AG04450 (cell line): Measurements from ENCODE around the gene TUBB3. TPM values are rescaled to one million over a fixed set of nuclear protein-coding genes. Genes with fewer than 3 reads are reported as not detected.

Experiments used
- CTCF ChIA-PET: fragments of 300-600, 350-600 bp; formaldehyde crosslinking; extraction: SDS; loops from one replicate; lab custom pipeline; 2022; ENCODE audit warnings: antibody characterized with exemption, inconsistent platforms; lab: Charles Lee
- POLR2A ChIA-PET: fragments of 350-600 bp; formaldehyde crosslinking; extraction: SDS; loops from one replicate; lab custom pipeline; 2021; ENCODE audit warnings: antibody characterized with exemption, inconsistent platforms; lab: Yijun Ruan, JAX
- DNase-seq: peaks from one replicate; pipeline ENCODE4 v3.0.0-alpha.2; 2011; ENCODE audit warnings: low read depth, low spot score
- H3K27ac ChIP-seq: one replicate; pipeline ENCODE4 v1.5.1; 2012; ENCODE audit warnings: low read depth, low read length, control low read depth
- H3K27me3 ChIP-seq: one replicate; pipeline ENCODE4 v1.6.0; 2012; ENCODE audit warnings: low read length; ENCODE audit not compliant: control insufficient read depth, insufficient read depth
- H3K4me3 ChIP-seq: 2 replicates; pipeline ENCODE4 v1.5.1; 2011; ENCODE audit warnings: mild to moderate bottlenecking, low read depth, low read length, control low read depth
- H3K9me3 ChIP-seq: 2 replicates; pipeline ENCODE4 v1.5.1; 2012; ENCODE audit warnings: low read length; ENCODE audit not compliant: control insufficient read depth, insufficient read depth
- polyA plus RNA-seq: library from polyadenylated mRNA; depleted of rRNA; stranded (reverse); fragments of >200 nt; gene quantifications from 2 replicates; pipeline ENCODE4 v1.2.3, GENCODE V29; 2011
- TF ChIP-seq, protein P1 (sequence below): IDR thresholded peaks from 2 replicates; pipeline ENCODE4 v1.5.1; 2011; ENCODE audit warnings: low read depth, low read length, control low read depth, inconsistent platforms

TUBB3 gene
- polyA plus RNA-seq, 1 experiment: 129 TPM

DNA sequence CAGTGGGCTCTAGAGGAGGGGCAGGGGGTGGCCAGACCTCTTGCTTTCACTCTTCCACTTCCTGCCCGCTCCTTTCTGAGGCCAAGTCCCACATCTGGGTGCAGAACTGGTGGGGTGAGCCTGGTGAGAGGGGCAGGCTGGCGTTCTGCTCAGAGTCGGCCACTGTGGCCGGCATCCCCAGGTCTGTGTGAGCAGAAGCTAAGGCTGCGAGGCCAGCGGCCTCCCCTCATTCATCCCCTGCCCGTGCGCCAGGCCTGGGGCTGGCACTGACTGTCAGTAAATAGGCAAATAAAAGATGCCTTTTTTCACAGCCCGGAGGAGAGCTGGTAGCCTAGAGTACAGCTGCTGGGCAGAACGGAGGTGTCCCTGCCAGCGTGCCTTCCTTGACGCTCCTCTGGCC lies 26.6 kb downstream of the TUBB3 start:
- Histone ChIP-seq H3K27ac (no peak overlapping the region), H3K9me3 (no peaks in the 10 kb centered on the region), H3K27me3 (no peaks in the 10 kb centered on the region), H3K4me3 (peak overlapping the region; percentile 66)
- ChIA-PET POLR2A (interaction anchor here (3.7 kb wide), 1 partner anchor 27 kb away, joined by 17 read pairs; the partner anchor contains the start of gene TUBB3), CTCF (no interaction called here)
- DNase-seq: no peak
- TF ChIP-seq, protein P1, sequence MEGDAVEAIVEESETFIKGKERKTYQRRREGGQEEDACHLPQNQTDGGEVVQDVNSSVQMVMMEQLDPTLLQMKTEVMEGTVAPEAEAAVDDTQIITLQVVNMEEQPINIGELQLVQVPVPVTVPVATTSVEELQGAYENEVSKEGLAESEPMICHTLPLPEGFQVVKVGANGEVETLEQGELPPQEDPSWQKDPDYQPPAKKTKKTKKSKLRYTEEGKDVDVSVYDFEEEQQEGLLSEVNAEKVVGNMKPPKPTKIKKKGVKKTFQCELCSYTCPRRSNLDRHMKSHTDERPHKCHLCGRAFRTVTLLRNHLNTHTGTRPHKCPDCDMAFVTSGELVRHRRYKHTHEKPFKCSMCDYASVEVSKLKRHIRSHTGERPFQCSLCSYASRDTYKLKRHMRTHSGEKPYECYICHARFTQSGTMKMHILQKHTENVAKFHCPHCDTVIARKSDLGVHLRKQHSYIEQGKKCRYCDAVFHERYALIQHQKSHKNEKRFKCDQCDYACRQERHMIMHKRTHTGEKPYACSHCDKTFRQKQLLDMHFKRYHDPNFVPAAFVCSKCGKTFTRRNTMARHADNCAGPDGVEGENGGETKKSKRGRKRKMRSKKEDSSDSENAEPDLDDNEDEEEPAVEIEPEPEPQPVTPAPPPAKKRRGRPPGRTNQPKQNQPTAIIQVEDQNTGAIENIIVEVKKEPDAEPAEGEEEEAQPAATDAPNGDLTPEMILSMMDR: no peak

DNA sequence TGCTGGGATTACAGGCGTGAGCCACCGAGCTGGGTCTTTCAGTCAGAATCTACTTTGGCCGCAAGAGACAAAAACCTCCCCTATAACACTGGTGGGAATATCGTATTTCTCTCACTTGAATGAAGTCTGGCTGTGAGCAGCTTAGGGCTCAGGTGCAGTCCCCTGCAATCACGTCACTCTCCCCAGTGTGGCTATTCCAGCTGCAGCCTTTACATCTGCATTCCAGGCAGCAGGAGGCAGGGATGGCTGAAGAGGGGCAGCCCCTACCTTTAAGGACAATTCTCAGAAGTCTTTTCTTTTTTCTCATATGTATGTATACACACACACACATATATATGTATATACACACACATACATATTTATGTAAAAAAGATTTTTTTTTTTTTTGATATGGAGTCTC lies 28.4 kb downstream of the TUBB3 start:
- Histone ChIP-seq H3K9me3 (no peaks in the 10 kb centered on the region), H3K4me3 (no peak overlapping the region), H3K27me3 (no peaks in the 10 kb centered on the region), H3K27ac (no peak overlapping the region)
- ChIA-PET CTCF (no interaction called here), POLR2A (no interaction called here)
- no peak for DNase-seq
- TF ChIP-seq, protein P1: no peak

DNA sequence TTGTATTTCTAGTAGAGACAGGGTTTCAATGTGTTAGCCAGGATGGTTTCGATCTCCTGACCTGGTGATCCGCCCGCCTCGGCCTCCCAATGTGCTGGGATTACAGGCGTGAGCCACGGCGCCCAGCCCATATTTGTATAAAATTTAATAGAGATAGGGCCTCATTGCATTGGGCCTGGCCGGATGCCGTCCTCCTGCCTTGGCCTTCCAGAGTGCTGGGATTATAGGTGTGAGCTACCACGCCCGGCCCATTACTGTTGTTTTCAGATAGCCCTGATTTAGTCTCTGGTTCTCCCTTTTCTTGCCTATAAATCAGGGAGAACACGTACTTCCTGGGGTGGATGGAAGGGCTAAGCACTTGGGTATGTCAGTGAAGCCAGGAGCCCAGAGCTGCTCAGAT lies 28.9 kb downstream of the TUBB3 start:
- ChIA-PET POLR2A (no interaction called here), CTCF (no interaction called here)
- Histone ChIP-seq H3K4me3 (no peak overlapping the region), H3K9me3 (no peaks in the 10 kb centered on the region), H3K27me3 (no peaks in the 10 kb centered on the region), H3K27ac (no peak overlapping the region)
- TF ChIP-seq, protein P1: no peak
- DNase-seq: no peak

DNA sequence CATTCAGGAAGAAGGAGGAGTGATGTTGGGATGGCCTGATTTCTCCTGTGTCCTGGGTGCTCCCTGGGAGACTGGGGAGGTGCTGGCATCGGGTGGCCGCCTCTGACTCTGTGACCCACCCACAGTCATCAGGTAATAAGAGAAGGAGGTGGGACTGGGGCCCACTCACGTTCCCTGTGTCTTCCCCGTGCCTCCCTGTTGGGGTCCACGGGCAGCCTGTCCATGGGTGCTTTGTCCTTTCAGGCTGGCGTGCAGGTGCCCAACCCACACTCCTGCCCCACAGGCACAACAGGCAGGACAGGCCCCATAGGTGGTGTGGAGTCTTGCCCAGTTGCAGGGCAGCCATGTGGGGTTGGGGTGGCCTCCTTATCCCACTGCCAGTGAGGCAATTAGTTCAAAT lies 29.4 kb downstream of the TUBB3 start:
- ChIA-PET CTCF (no interaction called here), POLR2A (no interaction called here)
- TF ChIP-seq, protein P1: no peak
- Histone ChIP-seq H3K9me3 (no peaks in the 10 kb centered on the region), H3K27ac (no peak overlapping the region), H3K4me3 (no peak overlapping the region), H3K27me3 (no peaks in the 10 kb centered on the region)
- DNase-seq: no peak

DNA sequence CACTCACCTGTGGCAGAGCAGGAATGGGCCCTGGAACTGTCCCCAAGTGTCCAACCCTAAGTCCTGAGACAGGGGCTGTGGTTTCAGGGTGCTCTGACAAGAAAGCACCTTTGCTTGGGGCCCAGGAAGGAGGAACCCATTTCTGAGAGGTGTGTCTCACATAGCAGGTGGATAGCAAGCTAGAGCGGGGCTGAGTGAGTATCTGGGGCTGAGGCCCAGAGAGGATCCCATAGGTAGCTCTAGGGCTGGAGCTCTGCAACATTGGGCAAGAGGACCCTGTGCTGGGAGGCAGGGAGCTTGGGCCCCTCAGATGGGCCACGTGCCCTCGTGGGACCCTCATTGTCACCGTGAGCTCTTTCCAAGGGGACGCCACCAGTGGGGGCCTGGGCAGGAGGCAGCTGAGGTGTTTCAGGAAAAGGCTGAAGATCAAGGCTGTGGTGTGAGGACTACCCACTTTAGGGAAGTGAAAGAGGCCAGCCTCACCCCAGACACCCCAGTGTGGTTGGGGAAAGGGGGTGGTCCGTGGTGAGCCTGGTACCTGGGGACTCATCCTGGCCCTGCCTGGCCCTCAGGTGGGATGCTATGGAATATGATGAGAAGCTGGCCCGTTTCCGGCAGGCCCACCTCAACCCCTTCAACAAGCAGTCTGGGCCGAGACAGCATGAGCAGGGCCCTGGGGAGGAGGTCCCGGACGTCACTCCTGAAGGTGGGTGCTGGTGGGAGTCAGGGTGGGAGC lies 30.7 kb downstream of the TUBB3 start:
- Histone ChIP-seq H3K27ac (no peak overlapping the region), H3K9me3 (no peaks in the 10 kb centered on the region), H3K27me3 (no peaks in the 10 kb centered on the region), H3K4me3 (no peak overlapping the region)
- TF ChIP-seq, protein P1: no peak
- ChIA-PET CTCF (no interaction called here), POLR2A (no interaction called here)
- no peak for DNase-seq
